H1 (cell line): Measurements from ENCODE around the gene SCG5. TPM values are rescaled to one million over a fixed set of nuclear protein-coding genes. Genes with fewer than 3 reads are reported as not detected.

Source experiments
- EGR1 ChIP-seq: IDR thresholded peaks from 2 replicates; pipeline ENCODE4 v1.6.1; 2011; ENCODE audit warnings: low read depth, low read length, borderline replicate concordance
- polyA plus RNA-seq, 7 experiments: library from polyadenylated mRNA; depleted of rRNA in 3 of 7; stranded (reverse) in 5 of 7; unstranded in 2 of 7; fragments of >200 nt in 5 of 7; fragments of 200-250 nt in 2 of 7; gene quantifications; 1 replicate in 5 of 7; 2 replicates in 1 of 7; 4 replicates in 1 of 7; pipeline versions ENCODE4 v1.2.1 to v1.2.3, GENCODE V29; 2011 to 2013; ENCODE audit warnings: missing spikeins in 2 of 7, mixed read lengths in 2 of 7
- total RNA-seq: library from RNA; stranded (reverse); fragmentation: NEBNext Ultra II Directional; extraction: Animal tissue kit (Norgen Biotek cat#: 25700); gene quantifications from 2 replicates; pipeline ENCODE4 v1.2.1, GENCODE V29; 2021
- TF ChIP-seq, protein P1 (sequence below): IDR thresholded peaks from 2 replicates; pipeline ENCODE4 v1.6.1; 2012; ENCODE audit warnings: low read length, inconsistent platforms

The SCG5 gene
- total and polyA plus RNA-seq, 2 of the 8 experiments (the other 6 are each of a cell fraction or from before 2014, with no cell fraction given) = 18.7 to 19.9 TPM

DNA sequence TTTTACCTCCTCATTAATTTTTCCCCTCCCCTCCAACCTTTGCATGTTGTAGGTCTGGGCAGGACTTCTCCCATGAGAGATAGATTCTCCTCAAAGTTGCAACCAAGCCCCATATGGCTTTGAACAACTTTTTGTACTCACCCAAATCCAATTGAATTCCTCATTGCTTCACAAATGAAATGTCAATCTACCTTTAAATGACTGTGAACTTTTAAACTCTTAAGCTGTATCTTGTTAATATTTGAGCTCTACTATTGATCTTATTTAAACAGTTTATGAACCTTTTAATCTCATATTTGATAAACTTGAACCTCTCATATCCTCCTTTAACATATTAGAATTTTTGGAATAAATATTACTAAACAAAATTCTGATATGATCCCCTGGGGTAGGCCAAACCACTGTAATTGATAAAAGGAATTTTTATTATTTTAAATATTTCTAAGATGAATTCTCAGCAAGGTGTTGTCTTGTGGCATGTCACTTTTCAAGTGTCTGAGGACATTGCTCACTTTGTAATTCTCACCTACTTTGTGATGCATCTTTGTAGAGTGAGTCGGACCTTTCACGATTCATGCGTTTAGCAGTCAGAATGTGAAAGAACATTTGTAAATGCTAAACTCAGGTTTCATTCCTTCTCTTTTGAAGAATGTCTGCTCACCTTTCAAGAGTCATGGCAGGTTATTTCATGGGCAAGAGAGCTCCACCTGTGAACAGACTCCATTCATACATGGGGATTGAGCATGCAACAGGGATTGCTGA, 52.9 kb downstream of the SCG5 start (continued):
- TF ChIP-seq, protein P1, sequence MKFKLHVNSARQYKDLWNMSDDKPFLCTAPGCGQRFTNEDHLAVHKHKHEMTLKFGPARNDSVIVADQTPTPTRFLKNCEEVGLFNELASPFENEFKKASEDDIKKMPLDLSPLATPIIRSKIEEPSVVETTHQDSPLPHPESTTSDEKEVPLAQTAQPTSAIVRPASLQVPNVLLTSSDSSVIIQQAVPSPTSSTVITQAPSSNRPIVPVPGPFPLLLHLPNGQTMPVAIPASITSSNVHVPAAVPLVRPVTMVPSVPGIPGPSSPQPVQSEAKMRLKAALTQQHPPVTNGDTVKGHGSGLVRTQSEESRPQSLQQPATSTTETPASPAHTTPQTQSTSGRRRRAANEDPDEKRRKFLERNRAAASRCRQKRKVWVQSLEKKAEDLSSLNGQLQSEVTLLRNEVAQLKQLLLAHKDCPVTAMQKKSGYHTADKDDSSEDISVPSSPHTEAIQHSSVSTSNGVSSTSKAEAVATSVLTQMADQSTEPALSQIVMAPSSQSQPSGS = no peak
- no peak for TF ChIP-seq EGR1
